Keratinocyte (primary cell): Measurements from ENCODE around the gene RASA1. TPM values are rescaled to one million over a fixed set of nuclear protein-coding genes. Genes with fewer than 3 reads are reported as not detected.

Experiments
- DNase-seq: peaks from one replicate; pipeline ENCODE4 v3.0.0-alpha.2; 2011; ENCODE audit warnings: low read depth, missing footprints, low spot score
- FAIRE-seq: peaks from 2 replicates; lab custom pipeline; 2011; peaks lifted over from hg19 to GRCh38; lab: Jason Lieb, UNC
- H2AFZ ChIP-seq: 2 replicates; pipeline ENCODE4 v1.6.0; 2012; ENCODE audit warnings: low read length, control low read depth, inconsistent platforms; ENCODE audit not compliant: control insufficient read depth
- H3K27ac ChIP-seq: 2 replicates; pipeline ENCODE4 v1.5.1; 2011; ENCODE audit warnings: low read length; ENCODE audit not compliant: control insufficient read depth, insufficient read depth
- H3K27me3 ChIP-seq: 3 replicates; pipeline ENCODE4 v1.6.0; 2011; ENCODE audit warnings: low read length; ENCODE audit not compliant: control insufficient read depth, insufficient read depth; ENCODE audit errors: extremely low read depth
- H3K36me3 ChIP-seq, 2 experiments: 2 replicates in 1 of 2; 3 replicates in 1 of 2; pipeline ENCODE4 v1.5.1; 2011; ENCODE audit warnings: low read length in 2 of 2, mild to moderate bottlenecking in 1 of 2; ENCODE audit not compliant: control insufficient read depth in 2 of 2, insufficient read depth in 2 of 2; ENCODE audit errors: extremely low read depth in 1 of 2
- H3K4me1 ChIP-seq: 3 replicates; pipeline ENCODE4 v1.5.1; 2011; ENCODE audit warnings: low read length; ENCODE audit not compliant: control insufficient read depth, insufficient read depth; ENCODE audit errors: extremely low read depth
- H3K4me2 ChIP-seq: 3 replicates; pipeline ENCODE4 v1.6.0; 2011; ENCODE audit warnings: low read depth, low read length; ENCODE audit not compliant: control insufficient read depth, insufficient read depth; ENCODE audit errors: extremely low read depth
- H3K4me3 ChIP-seq, 3 experiments: fragments of 200-600 bp in 1 of 3; sonication (generic) in 1 of 3; 2 replicates in 2 of 3; 3 replicates in 1 of 3; pipeline ENCODE4 v1.5.1; 2011 to 2016; ENCODE audit warnings: low read length in 3 of 3, mild to moderate bottlenecking in 3 of 3, control low read depth in 2 of 3, inconsistent platforms in 1 of 3, low read depth in 1 of 3, mixed read lengths in 1 of 3, mixed run types in 1 of 3, moderate library complexity in 1 of 3; ENCODE audit not compliant: control insufficient read depth in 2 of 3, insufficient read depth in 2 of 3; ENCODE audit errors: extremely low read depth in 1 of 3
- H3K79me2 ChIP-seq: 2 replicates; pipeline ENCODE4 v1.6.0; 2012; ENCODE audit warnings: low read length; ENCODE audit not compliant: control insufficient read depth, insufficient read depth
- H3K9ac ChIP-seq: 3 replicates; pipeline ENCODE4 v1.6.0; 2011; ENCODE audit warnings: low read length; ENCODE audit not compliant: control insufficient read depth, insufficient read depth; ENCODE audit errors: extremely low read depth
- H3K9me1 ChIP-seq: 3 replicates; pipeline ENCODE4 v1.6.0; 2011; ENCODE audit warnings: low read length; ENCODE audit not compliant: control insufficient read depth, insufficient read depth; ENCODE audit errors: extremely low read depth
- H3K9me3 ChIP-seq: 2 replicates; pipeline ENCODE4 v1.5.1; 2012; ENCODE audit warnings: low read depth, low read length; ENCODE audit not compliant: control insufficient read depth
- H4K20me1 ChIP-seq: 3 replicates; pipeline ENCODE4 v1.6.0; 2011; ENCODE audit warnings: low read length; ENCODE audit not compliant: control insufficient read depth, insufficient read depth; ENCODE audit errors: extremely low read depth
- CTCF ChIP-seq, 3 experiments: IDR thresholded peaks in 1 of 3; conservative IDR thresholded peaks in 1 of 3; optimal IDR thresholded peaks in 1 of 3; 2 replicates in 2 of 3; 3 replicates in 1 of 3; pipeline versions ENCODE3 to v1.5.1; 2011; ENCODE audit warnings: low read length in 3 of 3, mild to moderate bottlenecking in 3 of 3, moderate library complexity in 2 of 3, control low read depth in 1 of 3, inconsistent platforms in 1 of 3; ENCODE audit not compliant: insufficient read depth in 2 of 3; ENCODE audit errors: extremely low read depth in 1 of 3
- EZH2 ChIP-seq: IDR thresholded peaks from one replicate; pipeline ENCODE4 v1.6.1; 2012; ENCODE audit warnings: inconsistent platforms, mild to moderate bottlenecking, low read length, moderate library complexity
- dilution Hi-C: fragments of 300-500 bp; cut with MboI; formaldehyde crosslinking; loops from one replicate; pipeline ENCODE4 v1.7.0; 2020; ENCODE audit warnings: low sequenced_read_pairs; ENCODE audit not compliant: extremely low pct_ligation_motif_present
- polyA plus RNA-seq, 5 experiments: library from polyadenylated mRNA; depleted of rRNA in 3 of 5; stranded (reverse) in 3 of 5; stranded (forward) in 1 of 5; unstranded in 1 of 5; fragments of >200 nt; gene quantifications; 1 replicate in 1 of 5; 2 replicates in 3 of 5; 3 replicates in 1 of 5; pipeline versions ENCODE4 v1.2.1 to v1.2.3, GENCODE V29; 2011 to 2012; ENCODE audit warnings: missing spikeins in 2 of 5, low read depth in 1 of 5, low replicate concordance in 1 of 5

The RASA1 gene
- polyA plus RNA-seq, 1 donor (not counting 4 experiments of a cell fraction or from before 2014, with no cell fraction given): 57.9 TPM

- Histone ChIP-seq H3K79me2 (peaks cover 92% of the 10 kb centered on the region), H3K4me3 (no peak overlapping the region)
- TF ChIP-seq CTCF (optimal IDR thresholded peaks at IDR 0.05 in 1 of 3, IDR thresholded peaks at IDR 0.05 in 1 of 3, conservative IDR thresholded peaks at IDR 0.05 in 1 of 3; ENCODE audit: extremely low read depth in 1 of 3, insufficient read depth in 2 of 3, low read length in 3 of 3) (no peak), EZH2 (no peak)
Measured at GRCh38 chr5:87321605-87322004, 53.9 kb downstream of the RASA1 start.

GRCh38 chr5:87322381-87322780 lies 54.7 kb downstream of the RASA1 start:
- Histone ChIP-seq H3K4me3 (no peak overlapping the region), H3K9ac (no peak overlapping the region), H3K36me3 (no peaks in the 10 kb centered on the region), H4K20me1 (no peaks in the 10 kb centered on the region), H3K4me2 (no peak overlapping the region), H3K27ac (no peak overlapping the region), H2AFZ (no peak overlapping the region), H3K27me3 (no peaks in the 10 kb centered on the region), H3K4me1 (no peaks in the 10 kb centered on the region), H3K79me2 (peaks cover 93% of the 10 kb centered on the region), H3K9me3 (no peaks in the 10 kb centered on the region), H3K9me1 (no peaks in the 10 kb centered on the region)
- FAIRE-seq: no peak
- no peak for DNase-seq
- dilution Hi-C loops: no loop called here
- TF ChIP-seq EZH2: no peak
- no peak for TF ChIP-seq CTCF (optimal IDR thresholded peaks at IDR 0.05 in 1 of 3, IDR thresholded peaks at IDR 0.05 in 1 of 3, conservative IDR thresholded peaks at IDR 0.05 in 1 of 3; ENCODE audit: extremely low read depth in 1 of 3, insufficient read depth in 2 of 3, low read length in 3 of 3)

More at GRCh38 chr5:87321605-87322004, 53.9 kb downstream of the RASA1 start:
- H3K9ac ChIP-seq: no peak overlapping the region
- no peak overlapping the region for H3K4me2 ChIP-seq
- H3K9me1 ChIP-seq: no peaks in the 10 kb centered on the region
- H3K9me3 ChIP-seq: no peaks in the 10 kb centered on the region
- no peak for FAIRE-seq
- dilution Hi-C loops: no loop called here
- no peaks in the 10 kb centered on the region for H4K20me1 ChIP-seq
- H3K27ac ChIP-seq: no peak overlapping the region
- no peak overlapping the region for H2AFZ ChIP-seq
- DNase-seq: no peak
- H3K4me1 ChIP-seq: no peaks in the 10 kb centered on the region
- H3K27me3 ChIP-seq: no peaks in the 10 kb centered on the region
- no peaks in the 10 kb centered on the region for H3K36me3 ChIP-seq
